ES-I3 (cell line): Measurements from ENCODE around the gene HYAL4.
"Not testable (repeated sequence)": the region's sequence is repeated elsewhere in the genome, so short reads cannot be mapped to it uniquely, and the experiment has no call there.

Experiments used
- H3K36me3 ChIP-seq: 2 replicates; pipeline ENCODE4 v1.6.1; 2013; ENCODE audit warnings: mild to moderate bottlenecking, low read length, control low read depth, moderate library complexity; ENCODE audit not compliant: insufficient read depth
- H3K4me1 ChIP-seq: 2 replicates; pipeline ENCODE4 v1.6.1; 2013; ENCODE audit warnings: mild to moderate bottlenecking, control low read depth, low read length; ENCODE audit not compliant: insufficient read depth
- H3K9ac ChIP-seq: 2 replicates; pipeline ENCODE4 v1.6.1; 2013; ENCODE audit warnings: low read depth, mild to moderate bottlenecking, low read length, moderate library complexity
- H3K9me3 ChIP-seq: 2 replicates; pipeline ENCODE4 v1.6.1; 2013; ENCODE audit warnings: mild to moderate bottlenecking, low read length, moderate library complexity; ENCODE audit not compliant: control insufficient read depth, insufficient read depth

Gene HYAL4

GRCh38 chr7:123844712-123845219 lies at the start of gene HYAL4:
Gene HYAL4 (plus strand): TSS chr7:123845169. CDS start chr7:123868274, 23,105 bp downstream.
- Histone ChIP-seq H3K36me3 (no peaks in the 10 kb centered on the region), H3K4me1 (no peaks in the 10 kb centered on the region; the same call in 1 of the 2 replicates), H3K9ac (no peak within 1 kb of the TSS), H3K9me3 (0 out of 2 replicates have a peak, but pooled peaks cover 2% of the 10 kb centered on the region)

- H3K9ac ChIP-seq = no peak overlapping the region
- H3K9me3 ChIP-seq = peaks cover 8% of the 10 kb centered on the region; the same call in 1 of the 2 replicates
- H3K4me1 ChIP-seq = peaks cover 13% of the 10 kb centered on the region
- no peaks in the 10 kb centered on the region for H3K36me3 ChIP-seq
Observed at GRCh38 chr7:123795917-123796316, 49.1 kb upstream of the HYAL4 start.

GRCh38 chr7:123796568-123796967 lies 48.4 kb upstream of the HYAL4 start:
- Histone ChIP-seq H3K4me1 (peaks cover 13% of the 10 kb centered on the region), H3K9ac (no peak overlapping the region), H3K36me3 (no peaks in the 10 kb centered on the region), H3K9me3 (peaks cover 8% of the 10 kb centered on the region; the same call in 1 of the 2 replicates)

- H3K36me3 ChIP-seq = no peaks in the 10 kb centered on the region
- no peak overlapping the region; the same call in 1 of the 2 replicates for H3K9ac ChIP-seq
- H3K9me3 ChIP-seq = peaks cover 8% of the 10 kb centered on the region; the same call in 1 of the 2 replicates
- H3K4me1 ChIP-seq = peaks cover 13% of the 10 kb centered on the region
Observed at GRCh38 chr7:123797673-123798531, 47.1 kb upstream of the HYAL4 start.

- Histone ChIP-seq H3K9ac (no peak overlapping the region), H3K9me3 (peaks cover 8% of the 10 kb centered on the region; the same call in 1 of the 2 replicates), H3K4me1 (peaks cover 13% of the 10 kb centered on the region), H3K36me3 (no peaks in the 10 kb centered on the region)
Observed at GRCh38 chr7:123798532-123799188, 46.3 kb upstream of the HYAL4 start.

GRCh38 chr7:123802249-123802648 lies 42.7 kb upstream of the HYAL4 start:
- Histone ChIP-seq H3K36me3 (no peaks in the 10 kb centered on the region), H3K9ac (no peak overlapping the region), H3K9me3 (no peaks in the 10 kb centered on the region), H3K4me1 (peaks cover 11% of the 10 kb centered on the region)

GRCh38 chr7:123805287-123805686 lies 39.7 kb upstream of the HYAL4 start:
- Histone ChIP-seq H3K9me3 (no peaks in the 10 kb centered on the region; the same call in 1 of the 2 replicates), H3K9ac (no peak overlapping the region), H3K4me1 (no peaks in the 10 kb centered on the region), H3K36me3 (no peaks in the 10 kb centered on the region)

- Histone ChIP-seq H3K9me3 (no peaks in the 10 kb centered on the region; the same call in 1 of the 2 replicates), H3K9ac (no peak overlapping the region), H3K36me3 (no peaks in the 10 kb centered on the region), H3K4me1 (no peaks in the 10 kb centered on the region)
Observed at GRCh38 chr7:123809471-123809870, 35.5 kb upstream of the HYAL4 start.

- Histone ChIP-seq H3K4me1 (no peaks in the 10 kb centered on the region), H3K9ac (no peak overlapping the region), H3K36me3 (no peaks in the 10 kb centered on the region), H3K9me3 (no peaks in the 10 kb centered on the region; the same call in 1 of the 2 replicates)
Observed at GRCh38 chr7:123811056-123811455, 33.9 kb upstream of the HYAL4 start.

- H3K36me3 ChIP-seq = no peaks in the 10 kb centered on the region
- no peaks in the 10 kb centered on the region for H3K4me1 ChIP-seq
- H3K9me3 ChIP-seq = no peaks in the 10 kb centered on the region
- H3K9ac ChIP-seq = no peak overlapping the region
Observed at GRCh38 chr7:123816916-123817315, 28.1 kb upstream of the HYAL4 start.

- Histone ChIP-seq H3K9ac (no peak overlapping the region), H3K36me3 (no peaks in the 10 kb centered on the region), H3K4me1 (no peaks in the 10 kb centered on the region), H3K9me3 (no peaks in the 10 kb centered on the region)
Observed at GRCh38 chr7:123819001-123819400, 26.0 kb upstream of the HYAL4 start.

- not testable (repeated sequence) for H3K36me3 ChIP-seq, H3K9me3 ChIP-seq, H3K9ac ChIP-seq, H3K4me1 ChIP-seq
Observed at GRCh38 chr7:123819795-123820194, 25.2 kb upstream of the HYAL4 start.

GRCh38 chr7:123820864-123821263 lies 24.1 kb upstream of the HYAL4 start:
- Histone ChIP-seq H3K36me3 (no peaks in the 10 kb centered on the region), H3K4me1 (no peaks in the 10 kb centered on the region), H3K9me3 (no peaks in the 10 kb centered on the region), H3K9ac (no peak overlapping the region)

- H3K9me3 ChIP-seq = no peaks in the 10 kb centered on the region
- no peaks in the 10 kb centered on the region for H3K36me3 ChIP-seq
- H3K9ac ChIP-seq = no peak overlapping the region
- H3K4me1 ChIP-seq = no peaks in the 10 kb centered on the region
Observed at GRCh38 chr7:123821320-123821719, 23.6 kb upstream of the HYAL4 start.
